AG10803 (cell line): ENCODE measurements around the gene TMEM80.

Experiments used
- DNase-seq: peaks from one replicate; pipeline ENCODE4 v3.0.0; 2010; ENCODE audit warnings: low read depth
- H3K4me3 ChIP-seq: 2 replicates; pipeline ENCODE4 v1.5.1; 2011; ENCODE audit warnings: mild to moderate bottlenecking, low read length, control low read depth
- TF ChIP-seq, protein P1 (sequence below): conservative IDR thresholded peaks from 2 replicates; pipeline ENCODE4 v1.5.1; 2011; ENCODE audit warnings: mild to moderate bottlenecking, low read length, control low read depth, inconsistent platforms

Gene TMEM80

DNA sequence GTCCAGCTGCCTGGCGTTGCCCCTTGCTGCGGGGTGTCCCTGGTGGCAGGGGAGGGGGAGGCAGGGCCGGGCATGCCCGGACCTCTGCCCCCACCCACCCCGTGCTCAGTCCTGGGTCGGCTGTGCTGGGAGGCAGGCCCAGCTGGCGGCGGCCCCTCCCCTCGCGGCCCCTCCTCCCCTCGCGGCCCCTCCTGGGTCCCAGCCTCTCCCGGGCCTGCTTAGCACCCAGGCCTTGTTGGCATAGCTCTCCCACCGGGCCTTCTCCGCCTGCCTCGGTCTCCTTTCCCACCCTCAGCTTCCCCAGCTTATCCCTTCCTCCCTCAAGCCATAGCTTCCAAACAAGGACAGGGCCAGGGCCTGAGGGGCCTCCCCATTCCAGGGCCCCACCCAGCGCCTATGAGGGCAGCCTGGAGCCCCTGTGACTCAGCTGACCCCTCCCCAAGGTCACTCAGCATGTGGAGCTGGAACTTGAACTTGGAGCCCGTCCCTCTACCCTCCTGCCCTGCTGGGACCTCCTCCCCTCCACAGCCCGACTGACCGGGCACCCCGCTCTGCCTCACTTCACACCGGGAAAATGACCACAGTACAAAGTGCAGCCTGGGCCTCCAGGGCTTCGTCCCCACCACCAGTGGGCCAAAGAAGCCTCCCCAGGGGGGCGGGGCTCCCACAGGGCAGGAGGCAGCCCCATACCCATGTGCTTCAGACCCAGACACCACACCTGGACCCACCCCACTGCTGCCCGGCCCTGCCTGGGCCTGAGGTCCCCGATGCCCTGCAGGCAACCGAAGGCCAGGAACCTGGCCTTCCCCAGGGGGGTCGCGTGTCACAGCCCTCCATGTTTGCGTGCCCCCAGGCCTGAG lies 11.6 kb downstream of the TMEM80 start:
- TF ChIP-seq, protein P1, sequence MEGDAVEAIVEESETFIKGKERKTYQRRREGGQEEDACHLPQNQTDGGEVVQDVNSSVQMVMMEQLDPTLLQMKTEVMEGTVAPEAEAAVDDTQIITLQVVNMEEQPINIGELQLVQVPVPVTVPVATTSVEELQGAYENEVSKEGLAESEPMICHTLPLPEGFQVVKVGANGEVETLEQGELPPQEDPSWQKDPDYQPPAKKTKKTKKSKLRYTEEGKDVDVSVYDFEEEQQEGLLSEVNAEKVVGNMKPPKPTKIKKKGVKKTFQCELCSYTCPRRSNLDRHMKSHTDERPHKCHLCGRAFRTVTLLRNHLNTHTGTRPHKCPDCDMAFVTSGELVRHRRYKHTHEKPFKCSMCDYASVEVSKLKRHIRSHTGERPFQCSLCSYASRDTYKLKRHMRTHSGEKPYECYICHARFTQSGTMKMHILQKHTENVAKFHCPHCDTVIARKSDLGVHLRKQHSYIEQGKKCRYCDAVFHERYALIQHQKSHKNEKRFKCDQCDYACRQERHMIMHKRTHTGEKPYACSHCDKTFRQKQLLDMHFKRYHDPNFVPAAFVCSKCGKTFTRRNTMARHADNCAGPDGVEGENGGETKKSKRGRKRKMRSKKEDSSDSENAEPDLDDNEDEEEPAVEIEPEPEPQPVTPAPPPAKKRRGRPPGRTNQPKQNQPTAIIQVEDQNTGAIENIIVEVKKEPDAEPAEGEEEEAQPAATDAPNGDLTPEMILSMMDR: peak; percentile 20
- peak; percentile 49 for DNase-seq
- H3K4me3 ChIP-seq: peak overlapping the region; percentile 89

DNA sequence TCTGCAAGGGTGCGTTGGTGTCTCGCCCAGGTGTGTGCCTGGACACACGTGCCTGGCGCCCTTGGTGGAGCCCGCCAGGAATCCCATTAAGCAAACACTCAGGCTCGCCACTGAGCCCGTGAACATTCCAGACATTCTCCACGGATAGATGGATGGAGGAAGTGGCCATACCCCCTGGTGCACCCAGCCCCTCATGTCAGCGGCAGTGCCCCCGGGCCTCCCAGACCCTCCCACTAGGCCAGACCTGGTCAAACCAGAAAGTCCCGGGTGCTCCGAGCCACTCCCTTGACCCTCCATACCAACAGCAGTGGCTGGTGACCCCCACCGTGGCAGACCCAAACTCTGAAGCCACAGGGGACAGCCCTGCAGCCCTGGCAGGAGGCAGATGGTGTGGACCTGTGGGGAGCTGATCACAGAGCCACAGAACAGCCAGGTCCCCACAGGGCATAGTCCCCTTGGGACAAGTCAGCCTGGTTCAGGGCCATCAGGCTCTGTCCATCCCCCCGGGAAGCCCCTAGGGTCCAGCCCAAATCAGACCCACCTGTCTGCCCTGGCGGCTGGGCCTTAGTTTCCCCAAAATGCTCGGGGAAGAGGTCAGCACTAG lies 12.3 kb downstream of the TMEM80 start:
- DNase-seq: no peak
- peak overlapping the region; percentile 89 for H3K4me3 ChIP-seq
- TF ChIP-seq, protein P1: no peak

GRCh38 chr11:708511-708910 lies 12.9 kb downstream of the TMEM80 start:
- no peak overlapping the region for H3K4me3 ChIP-seq
- TF ChIP-seq, protein P1: no peak
- DNase-seq: no peak

GRCh38 chr11:709109-709997 lies 13.7 kb downstream of the TMEM80 start:
- DNase-seq: no peak
- no peak overlapping the region for H3K4me3 ChIP-seq
- TF ChIP-seq, protein P1: no peak

- no peak for DNase-seq
- TF ChIP-seq, protein P1: no peak
Observed at GRCh38 chr11:714436-714835, 18.8 kb downstream of the TMEM80 start.

GRCh38 chr11:719214-720016 lies 23.8 kb downstream of the TMEM80 start:
- TF ChIP-seq, protein P1: no peak
- H3K4me3 ChIP-seq: no peak overlapping the region
- DNase-seq: no peak

More at GRCh38 chr11:714436-714835, 18.8 kb downstream of the TMEM80 start:
- no peak overlapping the region for H3K4me3 ChIP-seq
